Medulla oblongata (tissue), 1 donor: ENCODE data around the gene PSMB1.
A peak's percentile ranks its signal among the peaks of the same experiment; 100 is the strongest.

Source experiments
- DNase-seq: peaks from one replicate; pipeline ENCODE4 v3.0.0-alpha.2; 2015; ENCODE audit errors: extremely low spot score

PSMB1 gene

DNA sequence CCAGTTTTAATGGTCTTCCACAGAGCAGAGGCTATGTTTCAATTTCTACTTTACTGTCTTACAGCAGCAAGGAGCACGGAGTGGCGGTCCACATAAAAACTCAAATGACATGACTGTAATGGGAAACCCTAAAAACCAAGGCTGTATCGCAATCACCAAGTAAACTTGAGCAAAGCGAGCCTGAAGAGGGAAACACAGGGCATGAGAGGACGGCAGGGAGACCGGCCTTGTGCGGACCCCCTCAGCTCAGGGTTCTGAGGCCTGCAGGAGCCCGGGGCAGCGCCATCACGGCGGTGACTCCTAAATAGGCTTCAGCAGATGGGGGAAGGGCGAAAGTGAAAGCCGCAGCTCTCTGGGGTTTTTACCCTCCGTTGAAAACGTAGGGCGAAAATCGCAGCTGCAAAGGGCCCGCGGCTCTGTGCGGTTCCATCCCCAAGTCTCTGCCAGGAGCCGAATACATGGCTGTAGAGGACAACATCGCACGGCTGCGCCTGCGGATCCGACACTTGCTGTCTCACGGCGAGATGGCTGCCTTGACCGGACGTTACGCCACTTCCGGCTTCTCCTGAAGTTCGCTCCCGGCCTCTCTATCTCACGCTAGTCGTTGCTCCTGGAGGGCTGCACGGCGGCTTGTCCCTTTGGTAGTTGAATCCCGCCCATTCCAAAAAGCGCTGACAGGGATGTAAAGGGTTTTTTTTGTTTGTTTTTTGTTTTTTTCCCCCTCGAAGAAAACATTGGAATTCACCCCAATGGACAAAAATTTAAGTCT, at the start of gene PSMB1:
Gene PSMB1, minus strand, starts transcription at position 543 of the 769 bp plus-strand sequence. Its CDS starts 65 bp downstream, at position 478.
- DNase-seq, result peak; percentile 97

DNA sequence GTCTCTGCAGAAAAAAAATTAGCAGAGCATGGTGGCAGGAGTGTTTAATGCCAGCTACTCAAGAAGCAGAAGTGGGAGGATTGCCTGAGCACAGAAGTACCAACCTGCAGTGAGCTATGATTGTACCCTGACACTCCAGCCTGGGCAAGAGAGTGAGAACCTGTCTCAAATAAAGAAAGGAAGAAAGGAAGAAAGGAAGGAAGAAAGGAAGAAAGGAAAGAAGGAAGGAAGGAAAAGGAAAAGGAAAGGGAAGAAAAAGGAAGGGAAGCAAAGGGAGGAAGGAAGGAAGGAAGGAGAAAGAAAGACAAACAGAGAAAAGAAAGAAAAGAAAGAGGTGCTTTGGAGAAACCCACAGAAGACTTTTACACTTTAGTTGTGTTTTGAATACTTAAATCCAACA, 44.2 kb upstream of the PSMB1 start:
- DNase-seq, result no peak

DNA sequence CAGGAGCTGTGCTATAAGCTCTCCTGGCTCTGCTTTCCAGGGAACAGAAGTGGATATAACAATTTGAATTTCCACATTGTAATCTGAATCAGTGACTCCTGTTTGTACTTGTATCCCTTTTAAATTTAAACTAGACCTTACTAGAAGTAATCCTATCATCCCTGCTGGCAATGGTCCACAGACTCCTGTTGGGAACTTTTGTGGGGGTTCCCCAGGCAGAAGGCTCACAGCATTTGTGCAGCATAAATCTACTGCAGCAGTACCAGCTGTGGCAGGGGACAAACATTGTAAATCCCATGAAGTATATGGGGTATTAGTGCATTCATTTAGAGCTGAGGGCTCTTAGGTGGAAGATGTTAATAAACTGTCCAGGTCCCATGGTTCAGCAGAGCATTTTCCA, 43.3 kb upstream of the PSMB1 start:
- no peak for DNase-seq

DNA sequence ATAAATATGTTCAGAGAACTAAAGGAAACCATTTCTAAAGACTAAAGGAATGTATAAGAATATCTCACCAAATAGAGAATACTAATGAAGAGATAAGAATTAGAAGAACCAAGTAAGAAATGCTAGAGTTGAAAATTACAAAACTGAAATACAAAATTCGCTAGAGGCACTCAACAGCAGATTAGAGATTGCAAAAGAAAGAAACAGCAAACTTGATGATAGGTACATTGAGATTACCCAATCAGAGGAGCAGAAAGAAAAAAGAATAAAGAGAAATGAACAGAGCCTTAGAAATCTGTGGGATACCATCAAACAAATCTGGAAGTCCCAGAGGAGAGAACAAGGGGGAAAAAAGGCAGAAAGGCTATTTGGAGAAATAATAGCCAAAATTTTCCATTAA, 37.6 kb upstream of the PSMB1 start:
- DNase-seq, result no peak

DNA sequence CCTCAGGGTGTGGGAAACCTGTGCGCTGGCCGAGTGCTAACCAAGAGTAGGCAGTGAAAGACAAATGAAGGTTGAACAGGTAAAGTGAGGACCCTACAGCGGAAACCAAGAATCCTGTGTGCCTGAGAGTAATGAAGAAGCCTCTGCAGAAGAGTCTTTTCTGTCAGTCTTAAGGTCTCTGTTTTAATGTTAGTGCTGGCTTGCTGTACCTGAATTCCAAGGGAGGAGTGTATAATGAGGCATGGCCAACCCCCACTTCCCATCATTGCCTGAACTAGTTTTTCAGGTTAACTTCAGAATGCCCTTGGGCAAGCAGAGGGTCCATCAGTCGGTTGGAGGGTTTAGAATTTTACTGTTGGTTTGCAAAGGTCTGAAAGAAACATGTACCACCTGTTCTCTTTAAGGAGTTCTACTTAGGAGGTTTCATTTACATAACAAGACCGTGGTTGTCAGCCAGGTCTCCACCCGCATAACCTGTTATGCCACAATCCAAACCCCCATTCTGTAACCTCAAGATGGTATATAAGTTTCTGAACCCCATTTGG, 31.9 kb upstream of the PSMB1 start:
- no peak for DNase-seq

DNA sequence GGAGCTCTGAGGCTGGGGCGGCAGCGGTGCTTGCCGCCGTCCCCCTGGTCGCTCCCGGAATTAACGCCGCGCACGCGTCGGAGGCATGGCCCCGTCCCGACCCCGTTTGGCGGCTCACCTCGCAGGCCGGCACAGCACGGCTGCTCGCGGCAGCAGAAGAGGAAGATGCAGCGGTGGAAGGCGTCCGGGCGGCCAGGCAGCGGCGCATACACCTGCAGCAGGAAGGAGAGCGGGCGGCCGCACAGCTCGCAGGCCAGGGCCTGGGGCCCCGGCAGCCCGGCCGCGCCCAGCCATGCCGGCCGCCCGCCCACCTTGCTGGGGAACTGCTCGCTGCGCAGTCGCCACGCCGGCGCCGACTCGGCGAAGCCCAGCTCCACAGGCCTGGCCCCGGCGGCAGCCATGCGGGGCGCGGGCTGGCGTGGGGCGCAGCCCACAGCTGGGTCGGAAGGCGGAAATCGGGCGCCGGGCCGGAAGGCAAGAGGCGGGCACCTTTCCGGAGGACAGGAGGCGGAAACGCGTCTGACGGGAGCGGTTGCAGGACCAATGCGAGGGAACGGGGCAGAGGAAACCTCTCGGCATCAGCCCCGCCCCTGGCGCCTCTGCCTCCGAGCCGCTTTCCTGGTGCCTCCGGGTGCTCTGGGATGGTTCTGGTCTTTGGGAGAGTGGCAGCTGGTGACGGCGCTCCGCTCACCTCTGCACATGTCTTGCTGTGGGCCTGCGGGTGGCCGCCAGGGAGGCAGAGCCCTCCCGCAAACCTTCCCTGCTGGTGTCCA, 31.3 kb upstream of the PSMB1 start, which contains the start of gene PDCD2:
Gene PDCD2, minus strand, starts transcription at position 457 of the 773 bp plus-strand sequence. Its CDS starts 56 bp downstream, at position 401.
- peak; percentile 94 for DNase-seq

DNA sequence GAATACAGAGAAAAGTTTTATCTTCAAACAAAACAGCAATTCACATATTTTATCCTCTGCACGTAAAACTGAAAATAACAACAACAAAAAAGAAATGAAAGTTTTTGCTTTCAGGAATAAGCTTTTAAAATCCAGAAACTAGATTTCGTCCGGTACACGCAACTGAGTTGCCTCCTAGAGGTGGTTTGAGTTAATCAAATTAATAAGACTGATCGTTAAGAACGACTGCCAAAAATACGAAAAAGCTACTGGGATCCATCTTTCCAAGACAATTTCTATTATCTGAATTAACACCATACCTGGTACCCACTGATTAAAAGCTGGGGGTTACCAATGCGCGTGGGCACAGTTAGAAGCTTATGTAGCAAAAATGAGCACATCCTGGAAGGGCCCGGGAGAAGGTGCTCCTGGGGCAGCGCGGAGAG, 30.7 kb upstream of the PSMB1 start:
- DNase-seq, result no peak

DNA sequence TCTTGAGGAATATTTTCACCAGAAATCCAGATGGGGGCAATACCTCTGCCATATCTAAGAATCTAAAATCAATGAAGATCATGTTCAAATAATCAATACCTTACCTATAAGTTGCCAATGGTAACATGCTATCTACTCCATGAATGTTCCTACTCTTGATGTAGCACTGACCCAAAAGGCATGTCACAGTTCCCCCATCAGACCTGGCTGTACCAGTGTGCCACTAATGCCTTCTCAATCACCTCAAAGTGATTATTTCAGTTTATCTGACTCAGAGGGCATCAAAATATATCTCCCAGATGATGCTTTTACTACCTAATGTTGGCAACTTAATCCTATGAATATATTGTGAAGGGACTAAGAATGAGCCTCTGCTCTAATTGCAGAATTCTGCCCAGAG, 25.8 kb upstream of the PSMB1 start:
- no peak for DNase-seq

DNA sequence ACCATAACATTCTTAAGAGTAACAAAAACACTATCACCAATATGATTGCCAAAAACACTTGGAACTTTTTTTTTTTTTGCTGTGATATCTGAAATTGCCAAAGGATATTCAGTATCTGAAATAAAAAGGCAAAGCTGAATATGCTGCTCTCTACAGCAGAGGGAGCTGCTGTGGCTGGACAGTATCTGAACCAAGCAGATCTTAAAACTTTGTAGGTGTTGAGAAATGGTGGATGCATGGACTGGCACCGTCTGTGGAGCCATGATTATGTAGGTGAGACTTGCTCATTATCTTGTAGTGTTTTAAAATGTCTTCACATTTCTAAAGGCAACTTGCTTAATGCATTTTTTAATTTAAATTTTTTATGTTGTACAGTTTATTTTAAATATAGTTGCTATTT, 22.1 kb upstream of the PSMB1 start:
- DNase-seq, result no peak

DNA sequence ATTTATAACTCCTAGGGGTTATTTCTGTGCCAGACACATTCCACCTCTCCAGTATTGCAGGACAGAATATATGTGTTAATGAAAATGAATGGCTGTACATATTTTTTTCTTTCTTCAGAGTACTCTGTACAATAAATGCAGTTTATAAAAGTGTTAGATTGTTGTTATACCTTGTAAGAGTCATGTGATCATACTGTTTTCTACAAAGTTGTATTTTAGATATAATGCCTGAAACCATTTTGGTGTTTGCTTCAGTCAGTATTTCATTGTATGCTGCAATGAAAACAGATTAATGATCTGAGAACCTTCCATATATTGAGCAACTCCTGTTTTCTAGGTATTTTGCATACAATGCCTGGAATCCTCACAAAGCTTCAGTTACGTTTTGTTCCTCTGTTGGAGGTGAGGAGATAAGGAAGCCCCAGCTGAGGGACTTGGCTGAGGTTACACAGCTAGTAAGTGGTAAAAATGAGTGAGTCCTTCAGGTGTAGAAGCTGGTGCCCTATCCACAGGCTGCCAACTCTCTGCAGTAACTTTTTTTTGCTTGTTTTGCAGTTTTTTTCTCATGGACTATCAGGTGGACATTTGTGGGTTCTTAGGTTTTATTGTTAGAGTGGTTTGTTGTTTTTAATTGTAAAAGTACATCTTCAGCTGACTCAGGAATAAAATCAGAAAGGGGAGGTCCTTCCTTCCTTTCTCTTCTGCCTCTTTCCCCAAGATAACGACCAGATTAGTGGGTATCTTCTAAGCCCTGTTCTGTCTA, 19.8 kb upstream of the PSMB1 start:
- no peak for DNase-seq

DNA sequence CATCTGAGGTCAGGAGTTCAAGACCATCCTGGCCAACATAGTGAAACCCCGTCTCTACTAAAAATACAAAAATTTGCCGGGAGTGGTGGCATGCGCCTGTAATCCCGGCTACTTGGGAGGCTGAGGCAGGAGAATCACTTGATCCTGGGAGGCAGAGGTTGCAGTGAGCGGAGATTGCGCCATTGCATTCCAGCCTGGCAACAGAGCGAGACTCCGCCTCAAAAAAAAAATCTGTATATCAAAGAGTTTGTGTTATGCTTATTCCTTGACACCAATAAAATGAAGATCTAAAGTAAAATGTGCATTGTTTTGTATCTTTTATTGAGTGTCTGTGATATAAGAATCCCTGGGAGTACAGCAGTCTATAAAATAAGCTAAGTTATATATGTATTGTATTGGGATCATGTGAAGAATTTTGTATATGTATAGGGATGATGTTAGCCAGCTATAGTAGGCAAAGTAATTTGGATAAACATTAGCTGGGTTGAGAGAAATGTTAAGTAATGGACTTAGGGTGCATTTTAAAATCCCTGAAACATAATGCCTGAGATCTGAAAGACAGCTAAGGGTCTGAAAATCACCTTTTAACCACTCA, 11.9 kb upstream of the PSMB1 start:
- DNase-seq, result no peak

DNA sequence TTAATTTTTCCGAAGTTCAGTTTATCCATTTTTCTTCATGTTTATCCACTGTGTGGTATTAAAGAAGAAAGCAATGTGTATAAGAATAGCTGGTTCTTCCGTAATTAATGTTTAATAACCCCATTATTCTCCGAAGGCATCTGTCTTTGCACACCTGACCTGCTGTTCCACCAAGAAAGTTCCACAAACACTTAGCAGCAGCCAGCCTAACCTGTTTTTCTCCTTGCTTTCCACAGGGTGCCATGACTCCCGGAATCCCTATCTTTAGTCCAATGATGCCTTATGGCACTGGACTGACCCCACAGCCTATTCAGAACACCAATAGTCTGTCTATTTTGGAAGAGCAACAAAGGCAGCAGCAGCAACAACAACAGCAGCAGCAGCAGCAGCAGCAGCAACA, 8.4 kb upstream of the PSMB1 start:
- DNase-seq, result no peak

DNA sequence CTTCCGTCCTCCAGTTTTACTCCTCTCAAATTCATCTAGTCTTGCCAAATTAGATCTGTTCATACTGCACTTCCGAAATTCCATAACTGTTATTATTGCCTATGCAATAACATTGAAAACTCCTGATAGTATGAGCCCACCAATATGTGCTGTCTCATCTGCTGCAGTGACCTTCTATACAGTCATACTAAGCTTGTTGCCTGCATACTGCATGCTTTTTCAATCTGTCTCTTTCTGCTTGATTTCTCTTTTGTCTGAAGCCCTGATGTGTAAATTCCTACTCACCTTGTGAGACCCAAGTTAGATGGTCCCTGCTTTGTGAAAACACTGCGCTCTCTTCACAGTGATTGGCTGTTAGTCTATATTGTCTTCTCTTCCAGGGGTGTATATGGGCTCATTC, 2.2 kb upstream of the PSMB1 start:
- no peak for DNase-seq

DNA sequence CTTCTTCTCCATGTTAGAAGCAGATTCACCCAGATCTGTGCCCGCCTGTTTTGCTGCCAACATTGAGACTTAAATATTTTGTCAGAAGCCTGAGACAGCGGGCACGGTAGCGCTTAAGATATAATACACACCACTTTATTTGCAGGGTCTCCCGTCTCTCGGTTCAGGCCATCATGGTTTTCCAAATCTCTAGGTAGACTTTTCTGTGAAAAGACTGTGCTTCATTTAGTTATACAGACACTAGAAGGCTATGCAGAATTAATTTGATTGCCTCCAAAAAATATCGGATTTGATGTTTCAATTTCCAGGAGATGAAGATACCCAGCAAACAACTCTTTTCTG, 1.7 kb upstream of the PSMB1 start:
- peak; percentile 20 for DNase-seq

DNA sequence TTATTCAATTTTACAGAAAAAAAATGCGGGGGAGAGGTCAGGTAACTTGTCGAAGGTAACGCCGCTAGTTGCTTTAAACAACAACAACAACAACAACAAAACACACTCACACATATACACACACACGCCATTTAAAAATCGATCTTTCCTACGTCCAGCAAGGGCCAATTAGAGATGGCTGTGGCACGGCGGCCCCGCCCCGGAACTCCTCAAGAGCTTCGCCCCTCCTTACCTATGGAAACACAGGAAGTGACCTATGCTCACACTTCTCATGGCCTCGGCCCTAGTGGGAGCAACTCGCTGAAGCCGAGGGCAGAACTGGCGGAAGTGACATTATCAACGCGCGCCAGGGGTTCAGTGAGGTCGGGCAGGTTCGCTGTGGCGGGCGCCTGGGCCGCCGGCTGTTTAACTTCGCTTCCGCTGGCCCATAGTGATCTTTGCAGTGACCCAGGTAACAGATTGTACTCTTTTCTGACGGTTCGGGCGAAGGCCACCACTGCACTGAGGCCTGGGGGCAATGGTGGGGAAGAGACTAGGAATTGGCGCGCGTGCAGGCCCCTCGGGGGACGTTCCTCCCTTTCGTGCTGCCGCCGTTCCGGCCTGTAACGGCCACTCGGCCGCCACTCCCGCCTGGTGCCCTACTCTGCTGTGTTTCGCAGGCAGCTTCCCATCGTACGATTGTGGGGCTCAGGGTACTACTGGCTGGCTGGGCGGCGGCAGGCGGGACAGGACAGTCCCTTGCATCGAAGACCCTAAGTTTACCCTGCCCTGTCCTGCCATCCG, 1.1 kb upstream of the PSMB1 start, which contains the start of gene TBP:
Gene TBP, plus strand, starts transcription at position 357 of the 783 bp plus-strand sequence. CDS start 2,661 bp downstream, outside the sequence.
- peak; percentile 100 for DNase-seq

DNA sequence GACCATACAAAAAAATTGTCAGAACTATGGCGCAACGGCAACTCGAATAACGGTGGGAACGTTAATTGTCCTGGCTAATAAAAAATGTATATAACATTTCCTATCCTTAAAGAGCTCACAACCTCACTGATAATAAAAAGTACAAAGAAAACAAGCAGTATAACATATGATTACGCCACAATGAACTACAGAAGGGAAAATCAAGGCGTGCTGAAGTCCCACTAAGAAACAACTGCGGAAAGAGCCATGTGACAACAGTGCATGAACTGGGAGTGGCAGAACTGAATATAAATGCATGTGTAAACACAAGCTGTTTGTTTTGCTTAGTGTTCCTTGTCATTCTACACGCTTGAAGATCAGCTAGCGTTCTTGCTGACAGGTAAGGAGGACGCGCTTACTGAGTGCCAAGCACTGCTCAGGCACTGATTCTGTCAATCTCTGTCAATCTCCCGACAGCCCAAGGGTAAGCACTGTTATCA, 466 bp upstream of the PSMB1 start:
- peak; percentile 84 for DNase-seq

DNA sequence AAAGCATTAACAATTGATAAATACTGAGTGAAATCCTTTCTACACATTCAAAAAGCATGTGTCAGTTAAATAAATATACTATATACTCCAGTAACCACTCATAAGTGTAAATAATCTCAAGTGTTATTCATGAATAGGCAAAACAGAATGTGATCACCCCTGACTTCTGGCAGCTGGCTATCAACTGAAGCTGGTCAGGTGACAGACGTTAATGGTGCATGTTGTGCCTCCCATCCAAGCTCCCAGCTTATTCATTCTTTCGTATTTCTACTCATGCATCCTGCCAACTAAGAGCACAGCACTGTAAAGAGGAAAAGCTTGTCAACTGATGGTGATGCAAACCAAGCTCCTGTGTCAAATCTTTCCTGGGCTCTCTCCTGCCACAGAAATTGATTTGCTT, 7.7 kb downstream of the PSMB1 start:
- DNase-seq, result no peak

DNA sequence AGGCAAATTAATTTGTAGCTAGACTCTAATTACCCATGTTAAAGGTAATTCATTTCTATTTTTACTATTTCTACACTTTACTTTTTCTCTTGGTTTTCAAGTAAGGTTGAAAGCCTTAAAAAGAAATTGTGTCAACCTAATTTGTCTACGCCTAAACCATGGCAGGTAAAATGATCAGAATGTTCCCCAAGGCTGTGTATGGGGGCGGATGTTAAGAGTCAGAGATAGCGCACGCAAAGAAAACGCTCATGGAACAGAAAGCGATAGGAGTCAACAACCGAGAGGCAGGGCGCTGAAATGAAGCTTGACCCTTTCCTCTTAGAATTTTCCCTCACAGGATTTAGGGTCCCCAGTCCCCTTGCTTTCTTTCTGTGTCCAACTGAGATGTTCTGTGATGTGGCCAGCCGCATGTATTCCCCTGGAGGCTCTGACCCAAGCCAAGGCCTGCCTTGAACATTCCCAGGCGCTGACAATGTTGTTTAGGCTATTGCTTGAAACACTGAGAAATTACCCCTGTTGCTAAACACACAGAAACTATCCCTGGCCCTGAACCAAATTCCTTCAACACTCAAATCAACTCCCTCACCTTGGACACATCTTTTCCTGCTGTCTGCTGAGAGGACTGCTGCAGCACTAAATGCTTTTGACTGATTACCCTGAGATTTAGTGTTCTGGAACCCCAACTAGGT, 10.9 kb downstream of the PSMB1 start:
- DNase-seq, result no peak

DNA sequence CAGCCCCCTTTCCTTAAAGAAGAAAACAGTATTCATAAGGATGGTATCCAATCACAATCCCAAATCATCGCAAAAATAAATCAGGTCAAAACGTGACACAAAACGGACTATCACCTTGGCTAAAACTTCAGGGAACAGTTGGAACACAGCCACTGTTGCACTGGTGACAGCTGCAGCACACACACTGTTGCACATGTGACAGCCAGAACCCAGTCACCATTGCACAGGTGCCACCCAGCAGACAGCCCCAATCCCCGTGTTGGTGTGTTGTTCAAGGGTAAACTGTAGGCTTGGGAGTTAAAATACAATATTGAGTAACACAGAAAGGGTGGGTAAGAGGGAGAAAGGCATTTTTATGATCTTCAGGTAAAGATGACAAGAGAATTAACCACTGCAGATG, 15.8 kb downstream of the PSMB1 start:
- DNase-seq, result no peak

DNA sequence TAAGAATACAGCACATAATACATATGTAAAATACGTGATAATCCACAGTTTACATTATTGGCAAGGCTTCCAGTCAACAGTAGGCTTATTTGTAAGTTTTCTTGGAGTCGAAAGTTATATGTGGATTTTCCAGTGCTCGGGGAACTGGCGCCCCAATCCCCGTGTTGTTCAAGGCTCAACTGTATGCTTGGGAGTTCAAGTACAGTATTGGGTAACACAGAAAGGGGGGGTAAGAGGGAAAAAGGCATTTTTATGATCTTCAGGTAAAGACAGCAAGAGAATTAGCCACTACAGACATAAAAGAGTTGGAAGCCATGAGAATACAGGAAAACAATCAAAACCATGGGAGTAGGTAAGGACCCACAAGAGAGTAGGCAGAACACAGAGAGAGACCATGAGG, 16.4 kb downstream of the PSMB1 start:
- no peak for DNase-seq
